ENCODE data around the gene TDO2. TPM values are rescaled to one million over a fixed set of nuclear protein-coding genes. Genes with fewer than 3 reads are reported as not detected.
A peak's percentile ranks its signal among the peaks of the same experiment; 100 is the strongest.

Gene TDO2
- total and polyA plus RNA-seq, 2 of the 13 experiments (the other 11 are each of a cell fraction or from before 2014, with no cell fraction given): not detected

- no peak overlapping the region for H3K9ac ChIP-seq (ENCODE audit: insufficient read depth, low read depth, low read length)
- H3K4me3 ChIP-seq (replicated peaks in 1 of 3; ENCODE audit: insufficient read depth in 1 of 3, low read depth in 2 of 3, low read length in 3 of 3): no peak overlapping the region
- no peak overlapping the region for H2AFZ ChIP-seq (ENCODE audit: low read length)
- H3K4me2 ChIP-seq (ENCODE audit: low read depth, low read length): no peak overlapping the region
- FAIRE-seq: no peak
- no peak for DNase-seq (ENCODE audit: low spot score)
- no peaks in the 10 kb centered on the region for H3K9me3 ChIP-seq (ENCODE audit: low read length)
- in situ Hi-C loops (cut with HindIII; ENCODE audit: extremely low pct_ligation_motif_present, low pct_unique_long_range_greater_than_20kb) (no loop called here), intact Hi-C loops (cut with micrococcal nuclease; ENCODE audit: unreplicated experiment) (no loop called here)
- H3K27ac ChIP-seq (ENCODE audit: extremely low read length, insufficient read depth, low read length): no peak overlapping the region
- ChIA-PET CTCF (ENCODE audit: low intra/inter-chr PET ratio, low total read pairs) (no interaction called here), POLR2A (no interaction called here)
- H3K79me2 ChIP-seq (ENCODE audit: insufficient read depth, low read length): no peaks in the 10 kb centered on the region
- H4K20me1 ChIP-seq (ENCODE audit: insufficient read depth, low read length): no peaks in the 10 kb centered on the region
- no peaks in the 10 kb centered on the region for H3K4me1 ChIP-seq (ENCODE audit: insufficient read depth, low read length)
- no TSS peak for BruUV-seq (replicated peaks)
- no peak for ATAC-seq
- H3K27me3 ChIP-seq (ENCODE audit: control insufficient read depth in 1 of 2, insufficient read depth in 2 of 2, low read length in 2 of 2): no peaks in the 10 kb centered on the region
- TF ChIP-seq ZIK1 (CRISPR knock-in tag; IDR thresholded peaks at IDR 0.05; ENCODE audit: borderline replicate concordance, low read depth) (no peak), TSC22D2 (CRISPR knock-in tag; IDR thresholded peaks at IDR 0.05; ENCODE audit: borderline replicate concordance) (no peak), ZNF235 (CRISPR knock-in tag; IDR thresholded peaks at IDR 0.05; ENCODE audit: borderline replicate concordance) (no peak), MAFK (conservative IDR thresholded peaks at IDR 0.05 in 1 of 2, IDR thresholded peaks at IDR 0.05 in 1 of 2; ENCODE audit: low read length in 2 of 2) (peak in 1 of 2 experiments; percentile 79; a peak in 2 of 4 replicates), MAFF (IDR thresholded peaks at IDR 0.05; ENCODE audit: low read depth, low read length) (peak; percentile 68), ZBTB40 (IDR thresholded peaks at IDR 0.05) (no peak), ZBTB40 (CRISPR knock-in tag; IDR thresholded peaks at IDR 0.05) (no peak)
- no peaks in the 10 kb centered on the region for H3K36me3 ChIP-seq (replicated peaks in 1 of 2; ENCODE audit: control insufficient read depth in 1 of 2, insufficient read depth in 2 of 2, low read length in 2 of 2)
- WGBS (ENCODE audit: low lambda C conversion rate): 7% methylated on average over 1 of the region's 1 CpG
Measured at GRCh38 chr4:155900381-155900780, 3.1 kb upstream of the TDO2 start.

All from HepG2 (cell line).